ENCODE measurements around the gene ZNF345. TPM values are rescaled to one million over a fixed set of nuclear protein-coding genes. Genes with fewer than 3 reads are reported as not detected.

Gene ZNF345
- total RNA-seq, 1 experiment from 2014 or later, result 2.4 TPM

- in situ Hi-C loops (cut with HindIII; ENCODE audit: low pct_unique_long_range_greater_than_20kb, low sequenced_read_pairs), result no loop called here
- no peak for DNase-seq (ENCODE audit: low read depth, low spot score)
These were observed 47.7 kb downstream of the ZNF345 start for GRCh38 chr19:36898422-36898821.

- in situ Hi-C loops (cut with HindIII; ENCODE audit: low pct_unique_long_range_greater_than_20kb, low sequenced_read_pairs), result no loop called here
These were observed 65.5 kb downstream of the ZNF345 start, which contains the start of the genes ZNF568 and ZNF829 for GRCh38 chr19:36915992-36916830. Gene ZNF568 (plus strand): TSS chr19:36916332. CDS start chr19:36922771, 6,439 bp downstream. Gene ZNF829 (minus strand): TSS chr19:36916291. CDS start chr19:36915167, 1,124 bp downstream.

GRCh38 chr19:36916991-36917390 lies 66.3 kb downstream of the ZNF345 start:
- in situ Hi-C loops (cut with HindIII; ENCODE audit: low pct_unique_long_range_greater_than_20kb, low sequenced_read_pairs), result no loop called here
- DNase-seq (ENCODE audit: low read depth, low spot score), result no peak

More at GRCh38 chr19:36915992-36916830, 65.5 kb downstream of the ZNF345 start, which contains the start of the genes ZNF568 and ZNF829:
- peak; percentile 72 for DNase-seq (ENCODE audit: low read depth, low spot score)

GRCh38 chr19:36918090-36918489 lies 67.4 kb downstream of the ZNF345 start:
- no peak for DNase-seq (ENCODE audit: low read depth, low spot score)
- in situ Hi-C loops (cut with HindIII; ENCODE audit: low pct_unique_long_range_greater_than_20kb, low sequenced_read_pairs), result no loop called here

Small RNA genes lying within 50 kb of the gene (small RNA-seq; reads per million reads assigned to genes)
- 0 reads per million in 2 experiments for gene RF00019

Other genes starting within 250 kb of the ZNF345 start
- 6.8 and 9.9 TPM in 2 replicates for gene ZNF382, start 245.6 kb upstream of the ZNF345 start, total RNA-seq (2014; rRNA removed; shearing (Covaris generic))
- 5.4 and 5.8 TPM in 2 replicates for gene ZNF461, start 184.0 kb upstream of the ZNF345 start, total RNA-seq (2014; rRNA removed; shearing (Covaris generic))
- gene ZNF567, start 163.3 kb upstream of the ZNF345 start, total RNA-seq (2014; rRNA removed; shearing (Covaris generic)), result 2.9 and 6.3 TPM in 2 replicates
- 2.9 and 3.5 TPM in 2 replicates for gene ZNF850, start 78.1 kb upstream of the ZNF345 start, total RNA-seq (2014; rRNA removed; shearing (Covaris generic))
- gene ZNF790, start 12.5 kb upstream of the ZNF345 start, total RNA-seq (2014; rRNA removed; shearing (Covaris generic)), result 2.5 and 2.6 TPM in 2 replicates
- 1.8 and 2.0 TPM in 2 replicates for gene ZNF829, start 65.4 kb downstream of the ZNF345 start, total RNA-seq (2014; rRNA removed; shearing (Covaris generic))
- gene ZNF568, start 65.5 kb downstream of the ZNF345 start, total RNA-seq (2014; rRNA removed; shearing (Covaris generic)), result 4.9 and 8.0 TPM in 2 replicates
- gene ZNF420, start 227.6 kb downstream of the ZNF345 start, total RNA-seq (2014; rRNA removed; shearing (Covaris generic)), result 8.1 and 8.2 TPM in 2 replicates

Data from SK-MEL-5 (cell line).